ENCODE results near the gene ANKRD33B.
A peak's percentile ranks its signal among the peaks of the same experiment; 100 is the strongest.
"Not testable (repeated sequence)": the region's sequence is repeated elsewhere in the genome, so short reads cannot be mapped to it uniquely, and the experiment has no call there.

ANKRD33B gene

GRCh38 chr5:10563945-10564837 is at the start of gene ANKRD33B:
Gene ANKRD33B, plus strand, starts transcription at chr5:10564070. Its CDS starts 398 bp downstream, at chr5:10564468.
- DNase-seq (ENCODE audit: extremely low read depth in 1 of 2, low read depth in 1 of 2): peak; percentile 64 to 67

GRCh38 chr5:10514572-10514971 is 49.3 kb upstream of the ANKRD33B start:
- not testable (repeated sequence) for DNase-seq (ENCODE audit: extremely low read depth in 1 of 2, low read depth in 1 of 2)

- DNase-seq (ENCODE audit: extremely low read depth in 1 of 2, low read depth in 1 of 2): no peak
These were observed 48.4 kb upstream of the ANKRD33B start for GRCh38 chr5:10515492-10515891.

- no peak for DNase-seq (ENCODE audit: extremely low read depth in 1 of 2, low read depth in 1 of 2)
These were observed 45.5 kb upstream of the ANKRD33B start for GRCh38 chr5:10518347-10518746.

- no peak for DNase-seq (ENCODE audit: extremely low read depth in 1 of 2, low read depth in 1 of 2)
These were observed 44.1 kb upstream of the ANKRD33B start for GRCh38 chr5:10519729-10520128.

- DNase-seq (ENCODE audit: extremely low read depth in 1 of 2, low read depth in 1 of 2): no peak
These were observed 43.2 kb upstream of the ANKRD33B start for GRCh38 chr5:10520706-10521105.

- no peak for DNase-seq (ENCODE audit: extremely low read depth in 1 of 2, low read depth in 1 of 2)
These were observed 42.2 kb upstream of the ANKRD33B start for GRCh38 chr5:10521466-10522223.

GRCh38 chr5:10522224-10522611 is 41.7 kb upstream of the ANKRD33B start:
- no peak for DNase-seq (ENCODE audit: extremely low read depth in 1 of 2, low read depth in 1 of 2)

- no peak for DNase-seq (ENCODE audit: extremely low read depth in 1 of 2, low read depth in 1 of 2)
These were observed 39.3 kb upstream of the ANKRD33B start for GRCh38 chr5:10524376-10525123.

- no peak for DNase-seq (ENCODE audit: extremely low read depth in 1 of 2, low read depth in 1 of 2)
These were observed 38.8 kb upstream of the ANKRD33B start for GRCh38 chr5:10525124-10525495.

- DNase-seq (ENCODE audit: extremely low read depth in 1 of 2, low read depth in 1 of 2): no peak
These were observed 36.5 kb upstream of the ANKRD33B start for GRCh38 chr5:10527281-10527950.

- no peak for DNase-seq (ENCODE audit: extremely low read depth in 1 of 2, low read depth in 1 of 2)
These were observed 35.6 kb upstream of the ANKRD33B start for GRCh38 chr5:10528056-10528816.

GRCh38 chr5:10528827-10529226 is 35.0 kb upstream of the ANKRD33B start:
- no peak for DNase-seq (ENCODE audit: extremely low read depth in 1 of 2, low read depth in 1 of 2)

GRCh38 chr5:10530601-10531320 is 33.1 kb upstream of the ANKRD33B start:
- DNase-seq (ENCODE audit: extremely low read depth in 1 of 2, low read depth in 1 of 2): no peak

- DNase-seq (ENCODE audit: extremely low read depth in 1 of 2, low read depth in 1 of 2): no peak
These were observed 31.4 kb upstream of the ANKRD33B start for GRCh38 chr5:10532421-10532820.

- DNase-seq (ENCODE audit: extremely low read depth in 1 of 2, low read depth in 1 of 2): no peak
These were observed 30.6 kb upstream of the ANKRD33B start for GRCh38 chr5:10533226-10533625.

GRCh38 chr5:10534561-10535530 is 29.0 kb upstream of the ANKRD33B start:
- no peak for DNase-seq (ENCODE audit: extremely low read depth in 1 of 2, low read depth in 1 of 2)

- DNase-seq (ENCODE audit: extremely low read depth in 1 of 2, low read depth in 1 of 2): no peak
These were observed 27.4 kb upstream of the ANKRD33B start for GRCh38 chr5:10536511-10536910.

All from stimulated activated CD8-positive, alpha-beta memory T cell treated with anti-CD3 and anti-CD28 coated beads, Interleukin-7, amount 100 ng/mL, for 48 hours (primary cell).